ENCODE measurements around the gene WNT9B. TPM values are rescaled to one million over a fixed set of nuclear protein-coding genes. Genes with fewer than 3 reads are reported as not detected.

Gene WNT9B
- total and polyA plus RNA-seq, 2 experiments from 2014 or later: 2.4 to 2.6 TPM

GRCh38 chr17:46823657-46824056, 27.7 kb upstream of the WNT9B start:
- Histone ChIP-seq H4K20me1 (ENCODE audit: insufficient read depth, poor library complexity, severe bottlenecking) (no peaks in the 10 kb centered on the region), H3K4me1 (ENCODE audit: insufficient read depth) (peaks cover 12% of the 10 kb centered on the region), H3K9me2 (replicated peaks; ENCODE audit: insufficient read depth) (no peaks in the 10 kb centered on the region), H3K27ac (no peak overlapping the region), H3K9me3 (ENCODE audit: low read depth) (no peaks in the 10 kb centered on the region), H3K36me3 (replicated peaks; ENCODE audit: insufficient read depth, low read depth) (no peaks in the 10 kb centered on the region), H2AFZ (no peak overlapping the region), H3K4me3 (no peak overlapping the region), H3K27me3 (peaks cover 44% of the 10 kb centered on the region), H3K79me2 (no peaks in the 10 kb centered on the region), H3K4me2 (no peak overlapping the region)
- no peak for DNase-seq (ENCODE audit: low spot score)
- 81% methylated on average over 8 of the region's 8 CpGs for whole genome bisulfite sequencing (ENCODE audit: low lambda C conversion rate, missing lambda C conversion rate)
- no peak for TF ChIP-seq EZH2phosphoT487 (IDR thresholded peaks at IDR 0.05; ENCODE audit: low read depth, severe bottlenecking, unreplicated experiment)
- no peak for TF ChIP-seq EZH2 (IDR thresholded peaks at IDR 0.05; ENCODE audit: borderline replicate concordance)
- TF ChIP-seq CTCF (IDR thresholded peaks at IDR 0.05; ENCODE audit: poor library complexity): no peak

- no peak overlapping the region for H3K27ac ChIP-seq
- no peak overlapping the region for H3K4me3 ChIP-seq
- H2AFZ ChIP-seq: no peak overlapping the region
- H3K36me3 ChIP-seq (replicated peaks; ENCODE audit: insufficient read depth, low read depth): no peaks in the 10 kb centered on the region
- TF ChIP-seq CTCF (IDR thresholded peaks at IDR 0.05; ENCODE audit: poor library complexity) (no peak), EZH2phosphoT487 (IDR thresholded peaks at IDR 0.05; ENCODE audit: low read depth, severe bottlenecking, unreplicated experiment) (no peak), EZH2 (IDR thresholded peaks at IDR 0.05; ENCODE audit: borderline replicate concordance) (no peak)
- H3K9me2 ChIP-seq (replicated peaks; ENCODE audit: insufficient read depth): no peaks in the 10 kb centered on the region
- no peaks in the 10 kb centered on the region for H3K4me1 ChIP-seq (ENCODE audit: insufficient read depth)
- 42% methylated on average over 1 of the region's 1 CpG for WGBS (ENCODE audit: low lambda C conversion rate, missing lambda C conversion rate)
- H3K79me2 ChIP-seq: no peaks in the 10 kb centered on the region
- DNase-seq (ENCODE audit: low spot score): no peak
- no peaks in the 10 kb centered on the region for H3K9me3 ChIP-seq (ENCODE audit: low read depth)
- no peaks in the 10 kb centered on the region for H4K20me1 ChIP-seq (ENCODE audit: insufficient read depth, poor library complexity, severe bottlenecking)
- H3K4me2 ChIP-seq: no peak overlapping the region
- H3K27me3 ChIP-seq: peaks cover 20% of the 10 kb centered on the region
Measured at GRCh38 chr17:46826116-46826515, 25.3 kb upstream of the WNT9B start.

DNA sequence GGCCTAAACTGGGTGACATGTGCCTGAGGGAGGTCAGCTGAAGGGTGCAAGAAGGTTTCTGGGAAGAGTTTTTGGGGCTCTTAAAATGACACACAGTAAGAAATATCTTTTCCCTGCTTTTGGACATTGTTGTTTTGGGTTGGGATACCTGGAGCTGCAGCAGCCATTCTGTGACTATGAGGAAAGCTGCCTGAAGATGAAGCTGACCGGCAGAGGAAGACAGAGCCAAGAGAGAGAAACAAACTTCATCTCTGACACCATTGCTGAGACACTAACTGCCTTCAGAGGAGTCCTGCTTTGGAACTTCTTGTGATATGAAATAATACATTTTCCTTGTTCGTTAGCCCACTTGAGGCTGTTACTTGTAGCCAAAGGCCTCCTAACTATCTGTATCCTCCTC, 24.1 kb upstream of the WNT9B start:
- Histone ChIP-seq H3K27me3 (peaks cover 8% of the 10 kb centered on the region), H3K4me1 (ENCODE audit: insufficient read depth) (no peaks in the 10 kb centered on the region), H3K4me3 (no peak overlapping the region), H3K36me3 (replicated peaks; ENCODE audit: insufficient read depth, low read depth) (no peaks in the 10 kb centered on the region), H2AFZ (no peak overlapping the region), H4K20me1 (ENCODE audit: insufficient read depth, poor library complexity, severe bottlenecking) (no peaks in the 10 kb centered on the region), H3K4me2 (no peak overlapping the region), H3K9me2 (replicated peaks; ENCODE audit: insufficient read depth) (no peaks in the 10 kb centered on the region), H3K27ac (no peak overlapping the region), H3K9me3 (ENCODE audit: low read depth) (no peaks in the 10 kb centered on the region), H3K79me2 (no peaks in the 10 kb centered on the region)
- TF ChIP-seq EZH2 (IDR thresholded peaks at IDR 0.05; ENCODE audit: borderline replicate concordance) (no peak), CTCF (IDR thresholded peaks at IDR 0.05; ENCODE audit: poor library complexity) (no peak), EZH2phosphoT487 (IDR thresholded peaks at IDR 0.05; ENCODE audit: low read depth, severe bottlenecking, unreplicated experiment) (no peak)
- no peak for DNase-seq (ENCODE audit: low spot score)
- 96% methylated on average over 2 of the region's 2 CpGs for WGBS (ENCODE audit: low lambda C conversion rate, missing lambda C conversion rate)

All from hepatocyte (in vitro differentiated cells).